K562 (cell line): ENCODE data around the gene TAGLN3.
"Not testable (repeated sequence)": the region's sequence is repeated elsewhere in the genome, so short reads cannot be mapped to it uniquely, and the experiment has no call there.

ENCODE experiments used
- ETV5 ChIP-seq: sonication (generic); formaldehyde crosslinking; IDR thresholded peaks from 2 replicates; pipeline ENCODE4 v1.4.0; 2020; ENCODE audit warnings: low read depth, mild to moderate bottlenecking, missing genetic modification reagents
- FOXJ3 ChIP-seq: sonication (generic); formaldehyde crosslinking; IDR thresholded peaks from 2 replicates; pipeline ENCODE4 v1.4.0; 2020; ENCODE audit warnings: mild to moderate bottlenecking, missing genetic modification reagents
- ZBTB8A ChIP-seq: fragments of 450-650 bp; IDR thresholded peaks from 2 replicates; pipeline ENCODE4 v1.6.1; 2018; ENCODE audit warnings: mild to moderate bottlenecking, moderate library complexity; ENCODE audit not compliant: partially characterized antibody
- ZNF324 ChIP-seq: fragments of 250-450 bp; sonication (Bioruptor Pico); IDR thresholded peaks from 2 replicates; pipeline ENCODE4 v1.4.0; 2020; ENCODE audit warnings: mild to moderate bottlenecking
- TF ChIP-seq, protein P1 (sequence below): sonication (generic); formaldehyde crosslinking; IDR thresholded peaks from 2 replicates; pipeline ENCODE4 v1.5.0; 2020; ENCODE audit warnings: missing genetic modification reagents
- TF ChIP-seq, protein P2 (sequence below), 2 experiments: fragments of 450-650 bp; formaldehyde crosslinking in 1 of 2; IDR thresholded peaks; 2 replicates each; pipeline versions ENCODE4 v1.4.0 to v1.6.1; 2014 to 2020; ENCODE audit warnings: mild to moderate bottlenecking in 2 of 2, borderline replicate concordance in 1 of 2, low read depth in 1 of 2
- TF ChIP-seq, protein P3 (sequence below): sonication (generic); formaldehyde crosslinking; IDR thresholded peaks from 2 replicates; pipeline ENCODE4 v1.8.0; 2023; ENCODE audit warnings: mild to moderate bottlenecking, missing genetic modification reagents
- TF ChIP-seq, protein P4 (sequence below), 3 experiments: IDR thresholded peaks in 2 of 3; conservative IDR thresholded peaks in 1 of 3; 2 replicates each; pipeline ENCODE4 v1.5.1; 2011 to 2012; ENCODE audit warnings: low read length in 3 of 3, mild to moderate bottlenecking in 3 of 3, control low read depth in 2 of 3, improper control_type of control experiment in 1 of 3, inconsistent platforms in 1 of 3, low read depth in 1 of 3, mixed read lengths in 1 of 3, moderate library complexity in 1 of 3; ENCODE audit not compliant: insufficient read depth in 2 of 3

DNA sequence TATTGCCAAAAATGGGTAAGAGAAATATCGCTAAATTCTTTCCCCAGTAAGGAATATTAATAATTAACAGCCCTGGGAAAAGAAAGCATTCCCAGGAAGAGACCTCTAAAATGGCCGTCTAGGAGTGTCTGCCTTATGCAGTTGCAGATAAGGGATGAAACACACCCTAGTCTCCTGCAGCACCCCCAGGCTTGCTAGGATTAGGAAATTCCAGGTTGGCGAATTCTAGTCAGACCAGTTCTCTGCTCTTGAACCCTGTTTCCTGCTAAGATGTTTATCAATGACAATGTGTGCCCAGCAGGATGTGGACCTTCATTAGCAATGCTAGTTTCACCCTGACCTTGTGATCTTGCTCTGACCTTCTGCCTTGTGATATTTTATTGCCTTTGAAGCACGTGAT lies 38.5 kb downstream of the TAGLN3 start:
- TF ChIP-seq, protein P1, sequence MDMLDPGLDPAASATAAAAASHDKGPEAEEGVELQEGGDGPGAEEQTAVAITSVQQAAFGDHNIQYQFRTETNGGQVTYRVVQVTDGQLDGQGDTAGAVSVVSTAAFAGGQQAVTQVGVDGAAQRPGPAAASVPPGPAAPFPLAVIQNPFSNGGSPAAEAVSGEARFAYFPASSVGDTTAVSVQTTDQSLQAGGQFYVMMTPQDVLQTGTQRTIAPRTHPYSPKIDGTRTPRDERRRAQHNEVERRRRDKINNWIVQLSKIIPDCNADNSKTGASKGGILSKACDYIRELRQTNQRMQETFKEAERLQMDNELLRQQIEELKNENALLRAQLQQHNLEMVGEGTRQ (CRISPR knock-in tag), result not testable (repeated sequence)
- not testable (repeated sequence) for TF ChIP-seq FOXJ3 (CRISPR knock-in tag); ZNF324 (CRISPR knock-in tag); ZBTB8A; ETV5 (CRISPR knock-in tag)
- TF ChIP-seq, protein P2, sequence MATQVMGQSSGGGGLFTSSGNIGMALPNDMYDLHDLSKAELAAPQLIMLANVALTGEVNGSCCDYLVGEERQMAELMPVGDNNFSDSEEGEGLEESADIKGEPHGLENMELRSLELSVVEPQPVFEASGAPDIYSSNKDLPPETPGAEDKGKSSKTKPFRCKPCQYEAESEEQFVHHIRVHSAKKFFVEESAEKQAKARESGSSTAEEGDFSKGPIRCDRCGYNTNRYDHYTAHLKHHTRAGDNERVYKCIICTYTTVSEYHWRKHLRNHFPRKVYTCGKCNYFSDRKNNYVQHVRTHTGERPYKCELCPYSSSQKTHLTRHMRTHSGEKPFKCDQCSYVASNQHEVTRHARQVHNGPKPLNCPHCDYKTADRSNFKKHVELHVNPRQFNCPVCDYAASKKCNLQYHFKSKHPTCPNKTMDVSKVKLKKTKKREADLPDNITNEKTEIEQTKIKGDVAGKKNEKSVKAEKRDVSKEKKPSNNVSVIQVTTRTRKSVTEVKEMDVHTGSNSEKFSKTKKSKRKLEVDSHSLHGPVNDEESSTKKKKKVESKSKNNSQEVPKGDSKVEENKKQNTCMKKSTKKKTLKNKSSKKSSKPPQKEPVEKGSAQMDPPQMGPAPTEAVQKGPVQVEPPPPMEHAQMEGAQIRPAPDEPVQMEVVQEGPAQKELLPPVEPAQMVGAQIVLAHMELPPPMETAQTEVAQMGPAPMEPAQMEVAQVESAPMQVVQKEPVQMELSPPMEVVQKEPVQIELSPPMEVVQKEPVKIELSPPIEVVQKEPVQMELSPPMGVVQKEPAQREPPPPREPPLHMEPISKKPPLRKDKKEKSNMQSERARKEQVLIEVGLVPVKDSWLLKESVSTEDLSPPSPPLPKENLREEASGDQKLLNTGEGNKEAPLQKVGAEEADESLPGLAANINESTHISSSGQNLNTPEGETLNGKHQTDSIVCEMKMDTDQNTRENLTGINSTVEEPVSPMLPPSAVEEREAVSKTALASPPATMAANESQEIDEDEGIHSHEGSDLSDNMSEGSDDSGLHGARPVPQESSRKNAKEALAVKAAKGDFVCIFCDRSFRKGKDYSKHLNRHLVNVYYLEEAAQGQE (IDR thresholded peaks at IDR 0.05; ENCODE audit: borderline replicate concordance), result not testable (repeated sequence)
- TF ChIP-seq, protein P2 (CRISPR knock-in tag; IDR thresholded peaks at IDR 0.05; ENCODE audit: low read depth), result not testable (repeated sequence)
- TF ChIP-seq, protein P3, sequence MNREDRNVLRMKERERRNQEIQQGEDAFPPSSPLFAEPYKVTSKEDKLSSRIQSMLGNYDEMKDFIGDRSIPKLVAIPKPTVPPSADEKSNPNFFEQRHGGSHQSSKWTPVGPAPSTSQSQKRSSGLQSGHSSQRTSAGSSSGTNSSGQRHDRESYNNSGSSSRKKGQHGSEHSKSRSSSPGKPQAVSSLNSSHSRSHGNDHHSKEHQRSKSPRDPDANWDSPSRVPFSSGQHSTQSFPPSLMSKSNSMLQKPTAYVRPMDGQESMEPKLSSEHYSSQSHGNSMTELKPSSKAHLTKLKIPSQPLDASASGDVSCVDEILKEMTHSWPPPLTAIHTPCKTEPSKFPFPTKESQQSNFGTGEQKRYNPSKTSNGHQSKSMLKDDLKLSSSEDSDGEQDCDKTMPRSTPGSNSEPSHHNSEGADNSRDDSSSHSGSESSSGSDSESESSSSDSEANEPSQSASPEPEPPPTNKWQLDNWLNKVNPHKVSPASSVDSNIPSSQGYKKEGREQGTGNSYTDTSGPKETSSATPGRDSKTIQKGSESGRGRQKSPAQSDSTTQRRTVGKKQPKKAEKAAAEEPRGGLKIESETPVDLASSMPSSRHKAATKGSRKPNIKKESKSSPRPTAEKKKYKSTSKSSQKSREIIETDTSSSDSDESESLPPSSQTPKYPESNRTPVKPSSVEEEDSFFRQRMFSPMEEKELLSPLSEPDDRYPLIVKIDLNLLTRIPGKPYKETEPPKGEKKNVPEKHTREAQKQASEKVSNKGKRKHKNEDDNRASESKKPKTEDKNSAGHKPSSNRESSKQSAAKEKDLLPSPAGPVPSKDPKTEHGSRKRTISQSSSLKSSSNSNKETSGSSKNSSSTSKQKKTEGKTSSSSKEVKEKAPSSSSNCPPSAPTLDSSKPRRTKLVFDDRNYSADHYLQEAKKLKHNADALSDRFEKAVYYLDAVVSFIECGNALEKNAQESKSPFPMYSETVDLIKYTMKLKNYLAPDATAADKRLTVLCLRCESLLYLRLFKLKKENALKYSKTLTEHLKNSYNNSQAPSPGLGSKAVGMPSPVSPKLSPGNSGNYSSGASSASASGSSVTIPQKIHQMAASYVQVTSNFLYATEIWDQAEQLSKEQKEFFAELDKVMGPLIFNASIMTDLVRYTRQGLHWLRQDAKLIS (CRISPR knock-in tag), result not testable (repeated sequence)
- TF ChIP-seq, protein P4, sequence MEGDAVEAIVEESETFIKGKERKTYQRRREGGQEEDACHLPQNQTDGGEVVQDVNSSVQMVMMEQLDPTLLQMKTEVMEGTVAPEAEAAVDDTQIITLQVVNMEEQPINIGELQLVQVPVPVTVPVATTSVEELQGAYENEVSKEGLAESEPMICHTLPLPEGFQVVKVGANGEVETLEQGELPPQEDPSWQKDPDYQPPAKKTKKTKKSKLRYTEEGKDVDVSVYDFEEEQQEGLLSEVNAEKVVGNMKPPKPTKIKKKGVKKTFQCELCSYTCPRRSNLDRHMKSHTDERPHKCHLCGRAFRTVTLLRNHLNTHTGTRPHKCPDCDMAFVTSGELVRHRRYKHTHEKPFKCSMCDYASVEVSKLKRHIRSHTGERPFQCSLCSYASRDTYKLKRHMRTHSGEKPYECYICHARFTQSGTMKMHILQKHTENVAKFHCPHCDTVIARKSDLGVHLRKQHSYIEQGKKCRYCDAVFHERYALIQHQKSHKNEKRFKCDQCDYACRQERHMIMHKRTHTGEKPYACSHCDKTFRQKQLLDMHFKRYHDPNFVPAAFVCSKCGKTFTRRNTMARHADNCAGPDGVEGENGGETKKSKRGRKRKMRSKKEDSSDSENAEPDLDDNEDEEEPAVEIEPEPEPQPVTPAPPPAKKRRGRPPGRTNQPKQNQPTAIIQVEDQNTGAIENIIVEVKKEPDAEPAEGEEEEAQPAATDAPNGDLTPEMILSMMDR (IDR thresholded peaks at IDR 0.05 in 2 of 3, conservative IDR thresholded peaks at IDR 0.05 in 1 of 3; ENCODE audit: insufficient read depth in 2 of 3, low read depth in 1 of 3, low read length in 3 of 3), result not testable (repeated sequence)
